ENCODE results near the gene WFS1.

Gene WFS1, protein sequence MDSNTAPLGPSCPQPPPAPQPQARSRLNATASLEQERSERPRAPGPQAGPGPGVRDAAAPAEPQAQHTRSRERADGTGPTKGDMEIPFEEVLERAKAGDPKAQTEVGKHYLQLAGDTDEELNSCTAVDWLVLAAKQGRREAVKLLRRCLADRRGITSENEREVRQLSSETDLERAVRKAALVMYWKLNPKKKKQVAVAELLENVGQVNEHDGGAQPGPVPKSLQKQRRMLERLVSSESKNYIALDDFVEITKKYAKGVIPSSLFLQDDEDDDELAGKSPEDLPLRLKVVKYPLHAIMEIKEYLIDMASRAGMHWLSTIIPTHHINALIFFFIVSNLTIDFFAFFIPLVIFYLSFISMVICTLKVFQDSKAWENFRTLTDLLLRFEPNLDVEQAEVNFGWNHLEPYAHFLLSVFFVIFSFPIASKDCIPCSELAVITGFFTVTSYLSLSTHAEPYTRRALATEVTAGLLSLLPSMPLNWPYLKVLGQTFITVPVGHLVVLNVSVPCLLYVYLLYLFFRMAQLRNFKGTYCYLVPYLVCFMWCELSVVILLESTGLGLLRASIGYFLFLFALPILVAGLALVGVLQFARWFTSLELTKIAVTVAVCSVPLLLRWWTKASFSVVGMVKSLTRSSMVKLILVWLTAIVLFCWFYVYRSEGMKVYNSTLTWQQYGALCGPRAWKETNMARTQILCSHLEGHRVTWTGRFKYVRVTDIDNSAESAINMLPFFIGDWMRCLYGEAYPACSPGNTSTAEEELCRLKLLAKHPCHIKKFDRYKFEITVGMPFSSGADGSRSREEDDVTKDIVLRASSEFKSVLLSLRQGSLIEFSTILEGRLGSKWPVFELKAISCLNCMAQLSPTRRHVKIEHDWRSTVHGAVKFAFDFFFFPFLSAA

DNA sequence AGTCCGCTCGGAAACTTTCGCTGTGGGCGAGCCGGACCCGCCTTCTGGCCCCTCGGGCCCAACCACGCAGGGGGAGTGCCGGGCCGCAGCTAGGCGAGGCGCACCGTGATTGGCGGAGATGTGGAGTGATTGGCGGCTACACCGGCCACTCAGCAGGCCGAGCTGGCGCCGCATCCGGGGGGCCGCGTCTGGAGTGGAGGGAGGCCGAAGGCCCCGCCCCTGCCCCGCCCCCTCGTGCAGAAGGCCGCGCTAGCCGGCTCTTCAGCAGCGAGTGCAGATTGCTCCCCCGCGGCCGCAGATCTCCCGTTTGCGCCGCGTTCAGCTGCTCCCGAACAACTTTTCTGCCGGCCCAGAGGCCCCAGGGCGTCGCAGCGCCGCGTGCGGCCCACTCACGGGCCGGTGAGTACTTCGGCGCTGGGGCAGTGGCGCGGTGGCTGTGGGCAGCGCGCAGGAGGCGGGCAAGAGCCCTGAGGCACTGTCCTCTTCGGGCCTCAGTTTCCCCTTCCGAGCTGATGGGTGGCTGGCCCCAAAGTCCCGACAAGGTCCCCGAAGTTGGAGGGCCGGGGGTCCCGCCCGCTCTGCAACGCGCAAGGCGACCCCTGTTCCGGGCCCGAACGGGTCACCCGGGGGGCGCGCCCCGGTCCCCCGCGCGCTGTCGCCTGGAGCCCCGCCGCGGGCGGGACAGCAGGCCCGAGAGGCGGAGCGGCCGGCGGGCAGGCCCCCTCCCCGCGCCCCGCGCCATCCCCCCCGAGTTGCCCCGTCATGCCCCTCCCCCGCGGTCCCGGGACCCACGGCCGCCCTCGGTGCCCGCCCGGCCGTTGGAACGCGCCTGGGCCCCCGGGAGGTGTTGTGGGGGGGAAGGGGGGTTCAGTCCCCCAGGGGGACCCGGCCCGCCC, at the start of gene WFS1:
Gene WFS1, plus strand, starts transcription at position 235 of the 896 bp plus-strand sequence. CDS start 7,606 bp downstream, outside the sequence.
- DNase-seq (ENCODE audit: low read depth in 2 of 2): peak; percentile 97

DNA sequence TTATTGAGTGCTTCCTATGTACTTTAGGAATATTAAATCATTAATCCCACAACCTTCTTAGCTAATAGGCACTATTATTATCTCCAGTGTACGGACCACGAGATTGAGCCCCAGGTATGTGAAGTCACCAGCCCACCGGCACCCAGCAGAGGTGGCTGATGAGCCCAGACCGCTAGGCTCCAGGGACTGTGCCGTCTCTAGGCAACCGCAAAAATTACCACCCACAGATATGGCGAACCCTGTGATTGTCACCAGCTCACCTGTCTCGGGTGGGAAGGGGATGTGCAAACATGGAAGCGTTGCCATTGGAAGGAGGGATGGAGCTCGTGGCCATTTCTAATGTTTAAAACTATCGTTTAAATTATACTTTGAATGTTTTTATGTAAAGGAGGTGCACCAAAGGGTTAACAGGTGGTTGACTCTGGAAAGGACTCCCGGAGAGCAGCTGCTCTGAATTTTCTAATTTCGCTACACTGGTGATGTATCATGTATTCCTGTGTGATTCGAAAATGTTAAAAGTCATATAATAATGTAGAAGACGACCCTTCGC, 48.3 kb upstream of the WFS1 start:
- DNase-seq (ENCODE audit: low read depth in 2 of 2): no peak

DNA sequence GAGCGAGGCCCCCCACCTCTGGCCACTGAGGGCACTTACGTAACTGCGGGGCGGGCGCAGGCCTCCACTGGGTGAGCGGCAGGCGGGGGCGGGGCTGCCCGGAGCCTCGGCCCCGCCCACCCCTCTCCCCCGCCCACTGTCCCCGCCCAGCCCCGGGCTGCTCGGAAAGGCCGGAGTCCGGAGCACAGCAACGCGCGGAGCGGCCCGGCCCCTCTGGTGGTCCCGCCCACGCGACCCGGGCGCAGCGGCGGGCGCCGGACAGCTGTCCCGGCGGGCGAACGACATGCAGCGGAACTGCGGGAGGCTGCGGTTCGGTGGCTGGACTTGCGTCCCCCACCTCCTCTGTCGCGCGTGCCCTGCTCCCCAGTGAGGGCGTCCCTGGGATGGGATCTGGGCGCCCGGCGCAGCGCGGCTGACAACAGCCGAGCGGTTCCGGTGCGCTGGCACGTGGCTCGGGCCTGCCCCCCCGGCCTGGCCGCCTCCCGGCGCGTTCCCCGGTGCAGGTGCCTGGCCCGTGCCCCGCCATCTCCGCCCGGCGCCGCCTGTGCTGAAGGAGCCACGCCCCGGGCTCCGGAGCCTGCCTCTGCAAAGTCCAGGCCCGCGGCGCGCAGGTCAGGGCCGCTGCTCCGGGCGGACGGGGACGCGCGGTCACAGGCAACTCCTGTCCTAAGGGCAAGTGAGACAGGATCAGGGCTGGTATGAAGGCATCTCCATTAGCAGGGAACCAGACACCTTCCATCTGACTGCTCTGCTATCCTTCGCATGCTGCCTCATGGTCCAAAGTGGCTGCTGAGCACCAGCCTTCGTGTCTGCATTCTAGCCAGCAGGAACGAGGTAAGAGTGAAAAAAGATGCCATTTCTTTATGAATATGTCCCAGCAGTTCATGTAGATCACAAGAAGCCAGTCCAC, 47.5 kb upstream of the WFS1 start:
- DNase-seq (ENCODE audit: low read depth in 2 of 2): no peak

DNA sequence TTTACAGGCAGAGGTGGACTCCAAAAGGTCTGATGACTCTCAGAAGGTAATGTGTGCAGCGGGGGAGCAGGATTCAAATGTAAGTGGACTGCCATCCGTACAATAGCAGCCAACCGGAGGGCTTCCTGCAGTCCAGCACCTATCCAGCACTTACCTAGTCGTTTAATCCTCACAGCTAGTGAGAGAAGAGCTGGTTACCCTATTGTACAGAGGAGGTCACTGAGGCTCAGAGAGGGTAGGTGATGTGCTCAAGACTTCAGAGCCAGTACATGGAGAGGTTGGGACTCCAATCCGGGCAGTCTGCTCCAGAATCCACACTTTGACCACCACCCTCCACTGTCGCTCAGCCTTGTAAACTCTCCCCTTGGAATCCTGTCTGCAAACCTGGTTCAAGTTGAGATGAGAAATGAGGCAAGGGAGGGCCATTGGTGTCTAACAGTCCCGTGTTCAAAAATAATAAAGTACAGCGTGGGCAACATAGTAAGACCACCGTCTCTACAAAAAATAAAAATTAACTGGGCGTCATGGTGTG, 46.8 kb upstream of the WFS1 start:
- no peak for DNase-seq (ENCODE audit: low read depth in 2 of 2)

DNA sequence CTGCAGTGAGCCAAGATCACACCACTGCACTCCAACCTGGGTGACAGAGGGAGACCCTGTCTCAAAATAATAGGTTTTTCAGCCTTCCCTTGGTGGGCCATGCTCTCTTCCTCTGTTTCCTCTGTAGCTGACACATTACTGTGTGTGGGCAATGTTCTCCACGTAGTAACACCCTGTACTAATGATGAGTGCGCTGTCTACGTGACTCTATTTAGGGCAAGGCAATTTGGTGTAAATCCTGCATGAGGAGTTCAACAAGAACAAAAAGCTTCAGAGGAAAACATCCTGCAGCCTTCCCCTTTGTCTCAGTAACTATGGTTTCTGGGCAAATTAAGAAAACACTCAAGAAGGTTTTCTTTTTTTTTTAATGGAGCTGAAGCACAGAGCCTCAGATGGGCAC, 44.9 kb upstream of the WFS1 start:
- DNase-seq (ENCODE audit: low read depth in 2 of 2): no peak

DNA sequence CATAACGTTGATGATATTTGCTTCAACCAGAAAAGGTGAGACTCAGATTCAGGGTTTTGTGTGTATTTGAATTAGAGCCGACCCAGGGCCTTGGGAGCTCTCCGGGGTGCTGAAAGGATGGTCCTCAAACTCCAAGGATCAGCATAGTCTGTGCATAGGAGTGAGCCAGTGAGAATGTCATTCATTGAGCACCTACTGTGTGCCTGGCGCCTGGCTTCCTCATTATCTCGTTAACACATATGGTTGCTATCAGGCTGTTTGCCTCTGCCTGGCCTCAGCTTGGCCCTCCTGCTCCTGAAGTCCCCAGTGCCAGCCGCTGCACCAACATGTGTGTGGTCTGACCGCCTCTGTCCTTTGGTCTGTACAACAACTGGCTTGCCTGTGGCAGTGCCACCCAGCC, 44.2 kb upstream of the WFS1 start:
- DNase-seq (ENCODE audit: low read depth in 2 of 2): no peak

DNA sequence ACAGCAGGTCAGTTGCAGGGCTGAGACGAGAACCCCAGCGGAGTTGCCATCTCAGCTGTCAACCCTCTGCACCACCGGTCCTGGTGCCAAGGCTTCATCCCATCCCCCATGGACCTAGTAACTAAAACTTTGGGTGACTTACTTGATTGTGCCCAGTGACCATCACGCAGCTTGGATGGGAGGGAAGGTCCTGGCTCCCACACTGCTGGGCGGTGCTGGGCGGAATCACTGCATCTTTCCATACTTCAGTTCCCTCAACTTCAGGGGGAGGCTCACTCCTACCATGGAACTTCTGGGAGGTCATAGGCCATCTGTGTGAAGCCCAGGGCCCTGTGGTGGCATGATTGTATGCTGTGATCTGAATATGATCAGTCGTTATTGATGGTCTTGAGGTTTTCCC, 43.1 kb upstream of the WFS1 start:
- DNase-seq (ENCODE audit: low read depth in 2 of 2): no peak

DNA sequence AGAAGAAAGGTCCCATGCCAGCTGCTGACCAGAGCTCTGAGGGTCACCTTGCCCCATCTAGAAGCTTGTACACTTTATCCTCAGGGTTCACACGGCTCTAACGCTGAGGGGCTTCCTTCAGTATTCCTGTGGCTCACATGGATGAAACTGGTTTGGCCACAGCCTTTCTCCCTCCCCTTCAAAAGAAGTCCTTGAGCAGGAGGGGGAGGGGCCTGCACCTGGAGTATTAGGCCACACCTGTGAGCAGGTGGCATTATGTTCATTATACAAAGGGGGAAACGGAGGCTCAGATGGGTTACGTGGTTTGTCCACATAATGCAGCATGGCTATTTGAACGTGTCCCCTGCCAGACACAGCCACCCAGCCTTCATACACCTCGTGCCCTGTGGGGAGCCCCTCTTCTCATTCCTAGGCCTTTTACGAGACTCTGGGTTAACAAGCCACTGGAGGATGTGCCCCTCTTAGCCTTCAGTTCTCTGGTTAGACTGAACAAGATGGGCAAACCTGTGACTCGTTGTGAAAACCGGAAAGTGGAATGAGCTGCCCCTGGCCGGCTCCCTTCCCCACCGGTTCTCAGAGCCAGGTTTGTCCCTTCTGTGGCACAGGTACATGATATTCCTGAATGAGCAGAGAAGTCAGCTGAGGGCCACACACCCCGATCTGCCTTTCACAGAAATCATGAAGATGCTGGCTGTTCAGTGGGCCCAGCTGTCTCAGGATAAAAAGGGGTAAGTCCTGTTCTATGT, 42.1 kb upstream of the WFS1 start:
- no peak for DNase-seq (ENCODE audit: low read depth in 2 of 2)

DNA sequence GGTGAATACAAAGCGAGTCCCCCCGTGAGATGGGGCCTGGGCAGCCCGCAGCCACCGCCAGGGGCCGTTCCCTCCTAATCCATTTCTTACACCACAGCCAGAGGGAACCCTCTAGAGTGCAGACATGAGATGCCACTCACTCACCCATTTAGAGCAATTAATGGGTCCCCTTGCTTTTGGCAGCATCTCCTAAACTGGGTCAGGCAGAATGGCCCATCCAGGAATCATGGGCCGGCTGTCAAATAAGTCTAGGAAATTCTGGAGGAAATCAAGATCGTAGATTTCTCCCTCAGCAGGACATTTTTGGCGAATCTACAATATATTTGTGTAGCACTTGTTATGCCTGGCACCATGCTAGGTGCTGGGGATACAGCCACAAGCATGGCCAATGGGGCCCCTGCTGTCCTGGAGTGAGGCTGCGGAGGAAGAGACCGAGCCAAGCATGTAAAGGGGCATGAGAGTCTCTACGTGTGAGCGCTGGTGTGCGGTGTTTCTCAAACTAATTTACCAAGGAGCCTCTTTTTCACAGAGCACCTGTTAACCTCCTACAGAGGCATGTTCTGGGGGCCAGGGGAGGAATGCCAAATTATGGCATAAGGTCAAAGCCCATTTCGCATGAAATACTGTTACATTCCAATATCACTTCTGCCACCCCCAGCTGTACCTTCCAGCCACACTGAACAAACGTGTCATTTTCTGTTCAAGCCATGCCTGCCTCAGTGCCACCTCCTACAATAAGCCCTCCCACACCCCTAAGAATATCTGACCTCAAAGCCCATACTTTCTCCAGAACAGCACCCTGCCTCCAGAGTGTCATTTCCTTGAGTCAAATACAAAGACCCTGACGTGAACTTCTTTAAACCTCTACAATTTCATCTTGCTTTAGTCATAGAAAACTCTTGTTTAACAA, 41.2 kb upstream of the WFS1 start:
- no peak for DNase-seq (ENCODE audit: low read depth in 2 of 2)

DNA sequence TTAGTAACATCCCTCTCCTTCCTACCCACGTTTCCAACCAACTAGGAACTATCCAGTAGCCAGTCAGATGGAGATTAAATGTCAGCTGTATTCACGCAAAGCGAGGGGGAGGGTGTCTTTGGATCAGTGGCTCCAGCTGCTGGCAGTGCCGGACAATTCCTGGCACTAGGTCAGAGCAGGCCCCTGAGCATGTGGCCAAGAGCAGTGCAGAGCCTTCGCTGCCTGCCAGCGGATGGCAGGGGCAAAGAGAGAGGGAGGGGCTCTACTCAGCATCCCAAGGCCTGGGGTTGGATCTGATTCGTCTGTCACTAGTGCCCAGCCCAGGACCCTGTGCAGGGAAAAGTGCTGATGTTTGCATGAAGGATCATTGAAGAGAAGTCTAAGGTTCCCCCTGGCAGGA, 40.6 kb upstream of the WFS1 start:
- no peak for DNase-seq (ENCODE audit: low read depth in 2 of 2)

DNA sequence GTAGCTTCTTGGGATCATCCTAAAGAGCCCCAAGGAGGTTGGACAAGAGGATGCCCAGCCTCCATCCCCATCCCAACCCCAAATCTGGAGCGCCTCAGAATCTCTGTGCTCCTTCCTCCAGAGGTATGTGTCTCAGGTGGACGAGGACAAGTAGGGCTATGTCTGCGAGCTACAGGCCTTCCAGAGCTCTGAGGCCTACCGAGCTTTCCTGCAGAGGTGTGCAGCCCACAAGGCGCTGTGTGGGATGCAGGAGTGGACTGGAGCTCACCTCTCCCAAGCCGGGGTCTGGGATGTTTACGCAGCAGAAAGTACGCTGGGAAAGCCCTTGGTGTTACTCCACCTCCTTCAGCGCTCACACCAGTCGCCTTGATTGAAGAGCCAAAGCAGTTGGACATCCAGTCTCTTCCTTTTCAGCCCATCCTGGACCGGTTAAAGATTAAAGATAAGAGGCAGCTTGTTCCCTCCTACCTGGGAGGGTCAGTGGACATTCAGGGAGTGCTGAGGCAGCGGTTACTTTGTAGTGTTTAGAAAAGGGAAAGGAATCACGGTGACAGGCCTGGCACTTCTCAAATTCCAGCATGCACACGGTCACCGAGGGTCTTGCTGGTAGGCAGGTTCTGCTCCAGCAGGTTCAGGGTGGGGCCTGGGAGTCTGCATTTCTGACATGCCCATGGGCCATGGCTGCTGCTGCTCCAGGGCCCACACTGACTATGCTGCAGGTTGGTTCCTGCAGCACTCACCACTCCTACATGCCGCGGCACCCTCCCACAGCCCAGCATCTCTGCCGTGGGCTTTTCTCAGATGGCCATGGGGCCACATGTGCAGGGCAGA, 39.8 kb upstream of the WFS1 start:
- DNase-seq (ENCODE audit: low read depth in 2 of 2): no peak

DNA sequence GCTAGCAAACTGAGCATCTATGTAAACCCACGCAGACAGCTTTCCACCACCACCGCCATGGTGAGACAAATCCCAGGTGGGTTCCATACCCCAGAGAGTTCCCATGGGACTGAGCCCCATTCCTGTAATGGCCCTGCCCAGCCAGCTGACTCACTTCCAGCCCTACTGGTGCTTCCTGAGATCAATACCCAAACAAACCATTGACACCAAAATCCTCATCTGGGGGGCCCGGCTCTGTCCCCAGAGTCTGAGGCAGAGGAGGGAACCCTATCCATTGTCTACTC, 39.2 kb upstream of the WFS1 start:
- DNase-seq (ENCODE audit: low read depth in 2 of 2): no peak

DNA sequence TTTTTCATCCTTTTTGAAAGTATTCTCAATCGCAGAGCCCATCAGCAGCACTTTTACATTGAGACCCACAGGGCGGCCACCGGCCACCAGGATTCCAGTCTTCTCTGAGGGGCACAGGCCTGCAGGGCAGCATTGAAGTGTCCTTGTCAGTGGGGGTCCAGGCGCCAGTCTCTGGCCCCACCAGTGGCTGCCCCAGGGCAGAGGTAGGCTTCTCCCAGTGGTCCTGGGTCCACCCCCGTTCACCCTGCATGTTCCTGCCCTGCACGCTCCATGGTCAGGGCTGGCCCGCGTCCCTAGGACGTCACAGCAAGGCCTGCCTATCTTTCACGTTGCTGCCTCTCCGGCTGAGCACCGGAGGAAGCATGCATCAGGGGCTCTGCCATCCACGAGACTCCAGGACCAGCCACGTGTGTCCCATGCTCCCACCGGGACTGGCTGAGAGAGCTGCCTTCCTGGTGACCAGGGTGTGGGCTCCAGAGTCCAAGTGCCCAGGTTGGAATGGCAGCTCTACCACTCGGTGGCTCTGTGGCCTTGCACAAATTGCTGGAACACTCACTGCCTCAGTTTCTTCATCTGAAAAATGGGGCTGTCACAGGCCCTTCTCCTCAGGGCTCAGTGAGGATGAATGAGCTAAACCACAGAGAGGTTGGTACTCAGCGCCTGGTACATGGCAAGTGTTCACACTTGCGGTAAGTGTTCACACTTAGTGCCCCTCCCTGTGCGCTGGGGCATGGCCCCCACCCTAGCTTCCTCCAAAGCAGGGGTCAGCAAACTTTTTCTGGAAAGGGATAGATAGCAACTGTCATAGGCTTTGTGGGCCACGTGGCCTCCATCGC, 38.6 kb upstream of the WFS1 start:
- no peak for DNase-seq (ENCODE audit: low read depth in 2 of 2)

DNA sequence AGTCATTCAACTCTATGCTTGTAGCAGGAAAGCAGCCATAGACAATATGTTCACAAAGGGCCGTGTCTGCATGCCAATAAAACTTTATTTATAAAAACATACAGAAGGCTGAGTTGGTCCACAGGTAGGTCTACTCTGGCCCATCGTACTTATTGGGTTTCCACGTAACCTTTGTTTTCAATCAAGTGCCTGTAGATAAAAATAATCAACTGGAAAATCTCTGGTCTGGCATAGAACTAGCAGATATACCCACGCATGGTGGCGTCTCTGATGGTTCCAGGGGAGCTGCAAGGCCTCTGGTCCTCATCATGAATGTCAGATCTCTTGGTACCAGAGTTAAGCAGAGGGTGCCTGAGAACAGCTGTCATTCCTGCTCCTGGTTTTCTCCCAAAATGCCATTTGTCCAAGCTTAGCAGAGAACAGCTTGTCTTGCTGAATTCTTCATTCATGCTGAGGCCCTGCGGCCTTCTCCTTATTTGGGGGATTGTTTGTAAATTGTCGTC, 37.9 kb upstream of the WFS1 start:
- DNase-seq (ENCODE audit: low read depth in 2 of 2): no peak

DNA sequence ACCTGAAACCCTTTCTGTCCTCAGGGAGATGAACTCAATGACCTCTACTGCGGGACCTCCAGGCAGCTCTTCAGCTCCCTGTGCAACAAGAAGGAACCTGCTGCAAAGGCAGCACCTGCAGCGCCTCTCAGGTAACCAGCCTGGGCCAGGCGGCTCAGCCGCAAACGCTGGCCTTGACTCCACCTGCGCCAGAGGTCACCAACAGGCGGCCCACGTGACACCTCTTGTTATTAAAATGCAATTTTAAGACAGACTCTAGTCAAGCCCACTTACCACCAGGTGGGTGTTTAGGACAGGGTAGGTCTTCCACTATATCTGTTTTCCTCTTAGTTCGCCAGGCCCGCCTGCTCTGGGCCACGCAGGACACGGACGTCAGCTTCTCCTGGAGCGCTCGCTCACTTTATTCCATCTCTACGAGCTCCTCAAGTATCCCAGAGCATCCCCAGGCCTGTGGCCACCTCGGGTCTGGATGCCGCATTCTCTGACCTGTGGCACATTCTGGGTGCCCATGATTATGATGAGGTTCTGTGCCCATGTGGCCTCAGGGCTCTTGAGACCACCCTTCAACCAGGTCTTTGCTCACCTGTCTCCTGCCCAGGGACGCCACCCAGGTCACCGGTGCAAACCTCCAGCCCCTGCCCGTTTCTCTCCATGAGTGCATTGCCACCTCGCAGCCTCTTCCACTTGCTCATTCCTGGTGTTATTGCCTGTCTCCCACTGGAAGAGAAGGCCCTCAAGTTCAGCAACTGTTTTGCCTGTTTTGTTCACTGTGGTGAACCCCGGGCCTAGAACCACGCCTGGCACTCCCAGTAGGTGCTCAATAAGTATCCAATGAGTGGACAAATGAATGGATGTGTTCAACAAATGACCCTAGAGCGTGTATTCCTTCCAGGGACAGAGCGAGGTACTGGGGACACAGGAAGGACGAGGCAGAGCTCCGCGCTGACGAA, 36.5 kb upstream of the WFS1 start:
- no peak for DNase-seq (ENCODE audit: low read depth in 2 of 2)

DNA sequence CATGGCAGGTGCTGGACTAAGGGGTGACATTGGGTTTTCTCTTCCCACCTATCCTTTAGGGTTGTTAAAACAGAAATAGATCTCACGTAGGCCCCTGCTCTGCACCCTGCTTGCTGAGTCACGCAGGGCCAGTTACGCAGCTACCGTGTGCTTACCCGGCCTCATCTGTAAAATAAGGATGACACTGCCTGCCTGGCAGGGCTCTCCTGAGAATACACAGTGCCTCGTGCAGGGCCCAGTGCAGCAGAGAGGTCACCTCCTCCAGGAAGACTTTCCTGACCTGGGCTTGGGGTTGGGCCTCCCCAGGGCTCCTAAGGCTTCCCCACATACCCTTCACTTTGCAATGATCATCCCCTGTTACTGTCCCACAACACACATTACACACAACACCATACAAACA, 35.7 kb upstream of the WFS1 start:
- DNase-seq (ENCODE audit: low read depth in 2 of 2): no peak

Measured in stimulated activated CD4-positive, alpha-beta T cell treated with anti-CD3 and anti-CD28 coated beads, Interleukin-12 subunit alpha, Interleukin-12 subunit beta, amount 100 ng/mL, for 24 hours (primary cell).